HL-60 (cell line): ENCODE results near the gene CD37.
"Not testable (repeated sequence)": the region's sequence is repeated elsewhere in the genome, so short reads cannot be mapped to it uniquely, and the experiment has no call there.

Source experiments
- GABPA ChIP-seq: IDR thresholded peaks from 2 replicates; pipeline ENCODE4 v1.6.1; 2012; ENCODE audit warnings: low read depth
- SPI1 ChIP-seq: IDR thresholded peaks from 2 replicates; pipeline ENCODE4 v1.6.1; 2012; ENCODE audit warnings: low read depth, mild to moderate bottlenecking, borderline replicate concordance
- TF ChIP-seq, protein P1 (sequence below): IDR thresholded peaks from one replicate; pipeline ENCODE4 v1.5.1; 2011; ENCODE audit warnings: low read length, control low read depth, inconsistent platforms; ENCODE audit not compliant: insufficient read depth
- TF ChIP-seq, protein P2 (sequence below): IDR thresholded peaks from 2 replicates; pipeline ENCODE4 v1.6.1; 2012; ENCODE audit warnings: low read depth; ENCODE audit not compliant: insufficient replicate concordance

DNA sequence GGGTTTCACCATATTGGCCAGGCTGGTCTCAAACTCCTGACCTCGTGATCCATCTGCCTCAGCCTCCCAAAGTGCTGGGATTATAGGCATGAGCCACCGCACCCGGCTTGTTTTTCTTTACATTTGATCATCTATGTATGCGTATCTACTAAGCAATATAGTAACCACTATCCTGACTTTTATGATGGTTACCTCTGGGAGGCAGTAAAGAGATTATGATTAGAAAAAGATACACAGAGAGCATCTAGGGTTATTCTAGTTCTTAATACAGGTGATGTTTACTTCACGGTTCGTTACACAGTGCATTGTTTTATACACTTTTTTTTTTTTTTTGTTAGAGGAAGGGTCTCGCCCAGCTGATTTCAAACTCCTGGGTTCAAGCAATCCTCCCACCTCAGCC lies 28.5 kb upstream of the CD37 start:
- TF ChIP-seq, protein P1, sequence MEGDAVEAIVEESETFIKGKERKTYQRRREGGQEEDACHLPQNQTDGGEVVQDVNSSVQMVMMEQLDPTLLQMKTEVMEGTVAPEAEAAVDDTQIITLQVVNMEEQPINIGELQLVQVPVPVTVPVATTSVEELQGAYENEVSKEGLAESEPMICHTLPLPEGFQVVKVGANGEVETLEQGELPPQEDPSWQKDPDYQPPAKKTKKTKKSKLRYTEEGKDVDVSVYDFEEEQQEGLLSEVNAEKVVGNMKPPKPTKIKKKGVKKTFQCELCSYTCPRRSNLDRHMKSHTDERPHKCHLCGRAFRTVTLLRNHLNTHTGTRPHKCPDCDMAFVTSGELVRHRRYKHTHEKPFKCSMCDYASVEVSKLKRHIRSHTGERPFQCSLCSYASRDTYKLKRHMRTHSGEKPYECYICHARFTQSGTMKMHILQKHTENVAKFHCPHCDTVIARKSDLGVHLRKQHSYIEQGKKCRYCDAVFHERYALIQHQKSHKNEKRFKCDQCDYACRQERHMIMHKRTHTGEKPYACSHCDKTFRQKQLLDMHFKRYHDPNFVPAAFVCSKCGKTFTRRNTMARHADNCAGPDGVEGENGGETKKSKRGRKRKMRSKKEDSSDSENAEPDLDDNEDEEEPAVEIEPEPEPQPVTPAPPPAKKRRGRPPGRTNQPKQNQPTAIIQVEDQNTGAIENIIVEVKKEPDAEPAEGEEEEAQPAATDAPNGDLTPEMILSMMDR, result not testable (repeated sequence)
- TF ChIP-seq SPI1, GABPA: not testable (repeated sequence)
- TF ChIP-seq, protein P2, sequence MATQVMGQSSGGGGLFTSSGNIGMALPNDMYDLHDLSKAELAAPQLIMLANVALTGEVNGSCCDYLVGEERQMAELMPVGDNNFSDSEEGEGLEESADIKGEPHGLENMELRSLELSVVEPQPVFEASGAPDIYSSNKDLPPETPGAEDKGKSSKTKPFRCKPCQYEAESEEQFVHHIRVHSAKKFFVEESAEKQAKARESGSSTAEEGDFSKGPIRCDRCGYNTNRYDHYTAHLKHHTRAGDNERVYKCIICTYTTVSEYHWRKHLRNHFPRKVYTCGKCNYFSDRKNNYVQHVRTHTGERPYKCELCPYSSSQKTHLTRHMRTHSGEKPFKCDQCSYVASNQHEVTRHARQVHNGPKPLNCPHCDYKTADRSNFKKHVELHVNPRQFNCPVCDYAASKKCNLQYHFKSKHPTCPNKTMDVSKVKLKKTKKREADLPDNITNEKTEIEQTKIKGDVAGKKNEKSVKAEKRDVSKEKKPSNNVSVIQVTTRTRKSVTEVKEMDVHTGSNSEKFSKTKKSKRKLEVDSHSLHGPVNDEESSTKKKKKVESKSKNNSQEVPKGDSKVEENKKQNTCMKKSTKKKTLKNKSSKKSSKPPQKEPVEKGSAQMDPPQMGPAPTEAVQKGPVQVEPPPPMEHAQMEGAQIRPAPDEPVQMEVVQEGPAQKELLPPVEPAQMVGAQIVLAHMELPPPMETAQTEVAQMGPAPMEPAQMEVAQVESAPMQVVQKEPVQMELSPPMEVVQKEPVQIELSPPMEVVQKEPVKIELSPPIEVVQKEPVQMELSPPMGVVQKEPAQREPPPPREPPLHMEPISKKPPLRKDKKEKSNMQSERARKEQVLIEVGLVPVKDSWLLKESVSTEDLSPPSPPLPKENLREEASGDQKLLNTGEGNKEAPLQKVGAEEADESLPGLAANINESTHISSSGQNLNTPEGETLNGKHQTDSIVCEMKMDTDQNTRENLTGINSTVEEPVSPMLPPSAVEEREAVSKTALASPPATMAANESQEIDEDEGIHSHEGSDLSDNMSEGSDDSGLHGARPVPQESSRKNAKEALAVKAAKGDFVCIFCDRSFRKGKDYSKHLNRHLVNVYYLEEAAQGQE, result not testable (repeated sequence)
